Renal cortex interstitium (tissue), 11 donors: ENCODE data around the gene SPHK2. TPM values are rescaled to one million over a fixed set of nuclear protein-coding genes. Genes with fewer than 3 reads are reported as not detected.

Experiments
- DNase-seq, 11 donors: peaks; one replicate each; pipeline ENCODE4 v3.0.0-alpha.2; 2013; ENCODE audit warnings: low read depth in 9 of 11, low spot score in 4 of 11; ENCODE audit errors: extremely low read depth in 1 of 11
- polyA plus RNA-seq, 3 donors: library from polyadenylated mRNA; unstranded; fragments of 120-200 nt; gene quantifications; one replicate each; pipeline ENCODE4 v1.2.1, GENCODE V29; 2013; ENCODE audit not compliant: insufficient read length in 3 of 3

Gene SPHK2
- polyA plus RNA-seq, 3 donors = 15.8 to 31.8 (median 30.9) TPM

- DNase-seq = no peak
Observed at GRCh38 chr19:48632692-48633147, 13.4 kb downstream of the SPHK2 start.

DNA sequence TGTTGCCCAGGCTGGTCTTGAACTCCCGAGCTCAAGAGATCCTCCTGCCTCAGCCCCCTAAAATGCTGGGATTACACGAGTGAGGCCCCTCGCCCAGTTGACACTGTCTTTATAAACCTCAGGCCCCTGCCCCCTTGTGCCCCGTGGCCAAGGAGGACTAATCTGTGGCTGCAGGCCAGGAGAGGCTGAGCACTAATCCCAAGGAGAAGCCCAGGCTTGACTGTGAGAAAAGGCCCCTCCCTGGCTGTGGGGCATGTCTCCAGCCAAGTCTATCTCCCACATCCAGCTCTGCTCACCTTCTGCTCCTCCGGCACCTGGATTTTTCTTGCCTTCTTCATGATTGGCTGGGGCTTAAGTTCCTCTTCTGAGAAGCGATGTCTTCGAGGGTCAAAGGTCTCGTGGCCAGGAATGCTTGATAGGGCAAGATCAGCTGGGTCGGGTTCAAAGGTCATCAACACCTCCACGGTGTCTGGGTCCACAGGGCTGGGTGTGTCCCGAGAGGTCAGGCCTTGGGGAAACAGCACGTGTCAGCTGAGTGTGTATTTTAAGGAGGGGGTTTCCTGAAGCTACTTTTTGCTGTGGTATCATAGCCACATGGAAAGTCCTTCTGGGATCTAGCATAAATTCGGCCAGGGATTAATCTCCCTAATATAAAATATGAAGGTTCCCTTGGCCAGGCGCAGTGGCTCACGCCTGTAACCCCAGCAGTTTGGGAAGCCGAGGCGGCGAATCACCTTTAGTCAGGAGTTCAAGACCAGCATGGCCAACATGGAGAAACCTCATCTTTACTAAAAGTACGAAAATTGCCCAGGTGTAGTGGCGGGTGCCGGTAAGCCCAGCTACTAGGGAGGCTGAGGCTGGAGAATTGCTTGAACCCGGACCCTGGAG is 14.1 kb downstream of the SPHK2 start:
- DNase-seq = no peak

GRCh38 chr19:48634036-48634342 is 14.7 kb downstream of the SPHK2 start:
- no peak for DNase-seq

GRCh38 chr19:48634424-48635262 is 15.3 kb downstream of the SPHK2 start:
- peak in 10 of 11 donors; percentile 88 to 95 (median 94) for DNase-seq

DNA sequence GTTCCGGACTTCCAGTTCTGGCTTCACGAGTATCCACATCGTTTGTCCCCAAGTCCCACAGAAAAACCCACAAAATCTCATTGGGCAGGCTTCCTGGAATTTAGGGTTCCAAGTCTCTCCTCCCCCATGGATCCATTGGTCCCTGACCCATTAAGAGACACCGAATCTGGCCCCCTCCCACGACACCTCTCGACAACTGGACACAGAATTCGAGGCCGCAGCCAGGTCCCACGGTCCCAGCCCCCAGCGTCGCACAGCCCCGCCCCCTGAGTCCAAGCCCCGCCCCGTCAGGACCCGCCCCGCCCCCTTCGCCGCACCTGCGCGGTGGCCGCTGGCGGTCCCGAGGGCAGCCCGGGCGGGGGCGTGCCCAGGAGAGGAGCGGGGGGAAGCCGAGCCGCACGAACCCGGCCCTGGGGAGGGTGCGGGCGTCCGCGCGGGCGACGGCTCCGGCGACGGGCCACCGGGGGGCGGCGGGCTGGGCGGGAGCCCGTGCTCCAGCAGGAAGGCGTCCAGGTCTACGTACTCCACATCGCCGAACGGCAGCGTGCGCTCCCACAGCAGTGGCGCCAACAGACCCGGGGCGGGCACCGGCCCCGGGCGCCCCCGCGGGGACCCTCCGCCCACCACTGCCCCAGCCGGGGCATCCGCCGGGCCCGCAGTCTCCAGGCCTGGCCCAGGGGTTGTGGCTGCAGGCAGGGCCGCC is 16.1 kb downstream of the SPHK2 start:
- no peak for DNase-seq

DNA sequence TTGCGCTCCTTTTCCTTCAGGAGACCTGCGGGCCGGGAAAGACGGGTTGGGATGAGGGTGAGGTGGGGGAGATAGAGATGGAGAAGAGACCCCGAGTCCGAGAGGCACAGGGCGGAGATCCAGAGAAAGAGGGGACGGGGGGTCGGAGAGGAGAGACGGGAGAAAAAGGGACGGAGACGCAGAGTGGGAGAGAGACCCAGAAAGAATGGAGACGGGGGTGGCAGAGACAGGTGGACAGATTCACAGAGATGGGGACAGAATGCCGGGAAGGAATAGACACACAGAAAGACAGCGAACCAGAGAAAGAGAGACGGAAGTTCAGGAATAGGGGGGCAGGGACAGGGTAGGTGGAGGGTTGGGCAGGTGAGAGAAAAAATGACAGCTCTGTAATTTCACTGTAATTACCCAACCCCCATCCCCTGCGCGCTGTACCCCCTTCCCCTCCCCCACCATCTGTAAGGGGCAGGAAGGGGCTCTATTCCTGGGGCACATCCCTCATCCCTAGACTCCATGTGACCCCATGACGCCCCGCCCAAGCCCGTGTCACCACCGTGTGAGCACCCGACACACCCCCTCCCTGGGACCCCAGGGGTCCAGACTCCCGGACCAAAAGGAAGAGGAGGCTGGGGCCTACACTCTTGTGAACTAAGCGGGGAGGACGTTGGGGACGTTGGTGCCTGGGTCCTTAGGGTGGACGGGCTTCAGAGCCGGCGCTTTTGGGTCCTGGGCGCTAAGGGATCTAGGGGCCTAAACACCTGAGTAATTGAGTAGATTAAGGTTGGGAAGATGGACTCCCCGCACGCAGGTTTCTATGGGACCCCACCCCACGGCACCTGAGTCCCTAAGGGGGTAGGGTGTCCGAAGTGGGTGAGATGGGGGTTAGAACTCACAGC is 16.9 kb downstream of the SPHK2 start:
- DNase-seq = no peak

- no peak for DNase-seq
Observed at GRCh38 chr19:48636859-48637448, 17.6 kb downstream of the SPHK2 start, which contains the start of gene DBP. Gene DBP, minus strand, starts transcription at chr19:48637379. Its CDS starts 385 bp downstream, at chr19:48636994.

GRCh38 chr19:48637449-48637947 is 18.2 kb downstream of the SPHK2 start:
- DNase-seq = peak; percentile 95 to 100 (median 98)

DNA sequence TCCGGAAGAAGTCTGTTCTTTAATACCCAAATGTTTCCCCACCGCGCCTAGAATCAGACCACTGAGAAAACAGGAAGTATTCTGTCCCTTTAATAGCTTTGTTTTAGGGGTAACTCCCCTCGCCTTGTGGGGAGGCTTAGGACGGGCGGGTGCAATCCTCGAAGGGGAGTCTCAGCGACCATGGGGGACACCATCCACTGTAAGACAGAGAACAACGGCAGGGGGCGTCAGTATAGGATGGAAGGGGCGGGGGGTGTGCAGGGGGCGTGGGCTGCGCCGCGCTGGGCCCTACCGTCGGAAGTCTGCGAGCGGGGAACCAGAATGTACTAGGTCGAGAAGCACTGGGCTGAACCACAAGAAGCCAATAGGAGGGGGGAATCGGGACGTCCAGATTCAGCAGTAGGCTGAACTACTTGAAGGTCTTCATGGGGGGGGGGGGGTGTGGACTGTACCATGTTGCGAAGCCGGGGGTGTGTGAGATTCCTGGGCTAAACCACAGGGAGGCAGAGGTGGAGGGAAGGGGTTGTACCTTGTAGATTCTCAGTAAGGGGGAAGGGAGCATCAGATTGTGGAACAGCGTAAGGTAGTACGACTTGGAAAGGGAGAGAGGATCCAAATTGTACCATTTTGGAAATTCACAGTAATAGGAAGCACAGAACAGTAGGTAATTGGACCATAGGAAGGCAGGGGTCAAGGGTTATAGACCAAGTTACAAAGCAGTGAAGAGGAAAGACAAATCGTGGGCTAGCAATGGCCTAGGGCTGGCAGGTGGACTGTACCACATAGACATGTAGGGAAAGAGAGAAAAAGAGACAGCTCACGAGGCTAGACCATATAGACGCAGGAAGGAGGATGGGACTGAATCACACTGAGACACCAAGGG is 18.9 kb downstream of the SPHK2 start:
- peak in 9 of 11 donors; percentile 84 to 96 (median 92) for DNase-seq

GRCh38 chr19:48638831-48639381 is 19.6 kb downstream of the SPHK2 start:
- no peak for DNase-seq

DNA sequence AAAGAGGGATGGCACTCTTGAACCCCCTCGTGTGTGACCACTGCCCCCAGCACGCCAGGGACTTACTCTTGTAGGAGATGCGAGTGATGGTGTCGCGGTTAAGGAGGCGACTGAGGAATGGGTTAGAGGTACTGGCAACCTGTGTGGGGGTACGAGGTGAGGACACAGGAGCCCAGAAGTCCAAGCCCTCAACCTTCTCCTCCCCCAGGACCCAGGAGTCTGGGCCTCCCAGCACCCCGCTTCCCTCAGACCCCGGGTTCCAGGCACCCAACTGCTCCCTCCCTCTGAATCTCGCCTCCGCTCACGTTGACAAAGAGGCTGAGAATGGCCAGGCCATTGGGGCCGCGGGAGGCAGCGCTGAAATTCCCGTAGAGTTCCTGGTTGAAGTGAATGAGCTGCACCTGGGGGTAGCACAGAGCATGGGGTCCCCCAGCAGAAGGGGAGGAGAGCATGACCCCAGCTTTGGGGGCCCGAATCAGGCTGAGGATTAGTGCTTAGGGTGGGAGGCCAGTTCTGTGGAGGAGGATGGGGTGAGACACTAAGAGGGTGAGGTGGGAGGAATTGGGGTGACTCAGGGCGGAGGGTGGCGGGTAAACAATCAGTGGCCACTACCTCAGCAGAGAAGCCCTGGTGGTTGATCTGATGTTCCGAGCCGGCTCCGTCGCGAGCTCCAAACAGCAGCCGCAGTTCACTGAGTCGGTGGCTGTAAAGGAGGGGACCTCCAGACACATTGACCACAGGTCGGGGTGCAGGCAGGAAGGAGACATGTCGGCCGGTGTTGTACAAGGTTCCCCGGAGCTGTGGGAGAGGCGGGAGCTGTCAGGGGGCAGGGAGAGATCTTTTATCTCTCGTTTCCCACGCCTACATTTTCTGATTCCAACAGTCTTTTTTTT is 20.4 kb downstream of the SPHK2 start:
- no peak for DNase-seq

DNA sequence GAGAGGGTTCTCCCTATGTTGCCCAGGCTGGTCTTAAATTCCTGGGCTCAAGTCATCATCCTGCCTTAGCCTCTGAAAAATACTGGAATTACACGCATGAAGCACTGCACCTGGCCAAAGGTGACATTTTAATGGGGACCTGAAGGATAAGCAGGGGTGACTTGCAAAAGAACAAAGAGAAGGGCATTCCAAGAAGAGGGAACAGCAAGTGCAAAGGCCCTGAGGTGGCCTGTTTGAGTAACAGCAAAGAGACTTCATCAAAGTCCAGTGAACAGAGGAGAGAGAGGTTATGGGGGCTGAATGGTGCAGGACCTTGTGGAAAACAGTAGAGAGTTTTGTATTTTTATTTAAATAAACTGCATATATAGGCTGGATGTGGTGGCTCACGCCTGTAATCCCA is 22.5 kb downstream of the SPHK2 start:
- DNase-seq = no peak

GRCh38 chr19:48642862-48643261 is 23.6 kb downstream of the SPHK2 start:
- no peak for DNase-seq

DNA sequence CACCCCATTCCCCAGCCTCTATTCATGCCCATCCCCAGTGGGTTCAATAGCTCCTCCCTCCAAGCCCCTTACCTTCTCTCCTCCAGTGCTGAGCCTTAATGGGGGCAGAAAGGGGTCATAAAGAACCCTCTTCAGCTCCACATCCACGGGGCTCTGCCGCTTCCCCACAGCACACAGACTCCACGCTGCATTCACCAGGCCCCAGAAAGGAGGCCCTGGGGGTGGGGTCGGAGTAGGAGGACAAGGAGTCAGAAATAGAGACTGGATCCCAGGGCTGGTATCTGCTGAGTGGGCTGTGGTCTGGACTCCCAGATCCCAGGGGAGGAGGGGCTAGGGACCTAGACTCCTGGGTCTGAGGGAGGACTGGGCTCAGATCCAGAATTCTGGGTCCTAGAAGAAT is 25.0 kb downstream of the SPHK2 start:
- no peak for DNase-seq

DNA sequence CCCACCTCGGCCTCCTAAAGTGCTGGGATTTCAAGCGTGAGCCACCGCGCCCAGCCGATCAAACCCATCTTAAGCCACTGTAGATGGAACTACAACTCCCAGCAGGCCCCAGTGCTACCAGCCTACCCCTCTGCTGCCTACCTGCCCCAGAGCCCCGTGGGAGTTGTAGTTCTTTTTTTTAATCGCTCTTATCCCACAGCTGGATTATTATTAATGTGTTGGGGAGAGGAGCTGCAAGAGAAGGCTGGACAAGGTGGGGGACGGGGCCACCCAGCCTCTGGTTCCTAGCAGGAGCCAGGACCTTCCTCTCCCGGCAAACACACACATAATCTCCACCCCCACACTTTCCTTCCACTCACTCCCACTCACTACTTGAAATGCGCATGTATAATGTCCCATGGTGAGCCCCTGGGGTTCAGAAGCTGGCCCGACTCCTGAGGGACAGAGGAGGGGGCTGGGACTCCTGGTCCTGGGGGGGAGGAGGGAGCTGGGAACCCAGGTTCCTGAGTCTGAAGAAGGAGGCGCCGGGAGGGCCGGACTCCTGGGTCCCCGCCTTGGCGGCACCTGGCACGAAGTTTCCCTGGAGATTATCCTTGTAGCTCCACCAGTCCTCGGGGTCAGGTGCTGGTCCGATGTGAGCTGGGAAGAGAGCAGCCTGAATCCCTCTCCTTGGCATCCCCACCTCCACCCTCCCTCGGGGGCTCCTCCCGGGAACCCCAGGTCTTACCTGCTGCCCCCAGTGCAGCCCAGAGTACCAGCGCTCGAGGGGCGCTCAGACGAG is 25.7 kb downstream of the SPHK2 start:
- peak in 3 of 11 donors; percentile 69 to 79 (median 78) for DNase-seq
